Osteoblast (primary cell): ENCODE results near the gene DSCAML1. TPM values are rescaled to one million over a fixed set of nuclear protein-coding genes. Genes with fewer than 3 reads are reported as not detected.

Experiments
- DNase-seq: peaks from one replicate; pipeline ENCODE4 v3.0.0; 2011; ENCODE audit warnings: low spot score, mixed read lengths; ENCODE audit not compliant: insufficient read length; ENCODE audit errors: missing footprints
- H2AFZ ChIP-seq: 2 replicates; pipeline ENCODE4 v1.6.0; 2011; ENCODE audit warnings: mild to moderate bottlenecking, low read length
- H3K27ac ChIP-seq: 2 replicates; pipeline ENCODE4 v1.5.1; 2011; ENCODE audit warnings: mild to moderate bottlenecking, low read depth, low read length, moderate library complexity
- H3K27me3 ChIP-seq: 2 replicates; pipeline ENCODE4 v1.6.0; 2012; ENCODE audit warnings: mild to moderate bottlenecking, control low read depth, inconsistent platforms, low read length, moderate library complexity; ENCODE audit not compliant: insufficient read depth
- H3K36me3 ChIP-seq: 2 replicates; pipeline ENCODE4 v1.5.1; 2011; ENCODE audit warnings: mild to moderate bottlenecking, low read length, control low read depth, moderate library complexity; ENCODE audit not compliant: insufficient read depth
- H3K4me1 ChIP-seq: 2 replicates; pipeline ENCODE4 v1.5.1; 2011; ENCODE audit warnings: mild to moderate bottlenecking, low read length, control low read depth, moderate library complexity; ENCODE audit not compliant: insufficient read depth
- H3K4me2 ChIP-seq: 2 replicates; pipeline ENCODE4 v1.6.0; 2011; ENCODE audit warnings: mild to moderate bottlenecking, low read length; ENCODE audit not compliant: insufficient read depth
- H3K4me3 ChIP-seq: fragments of 200-600 bp; sonication (generic); 3 replicates; pipeline ENCODE4 v1.5.1; 2012; ENCODE audit warnings: mild to moderate bottlenecking, low read length, inconsistent platforms; ENCODE audit not compliant: insufficient read depth
- H3K79me2 ChIP-seq: 2 replicates; pipeline ENCODE4 v1.6.0; 2012; ENCODE audit warnings: mild to moderate bottlenecking, low read length, control low read depth, inconsistent platforms; ENCODE audit not compliant: insufficient read depth
- H3K9me3 ChIP-seq: 2 replicates; pipeline ENCODE4 v1.5.1; 2011; ENCODE audit warnings: low read depth, low read length, control low read depth
- H4K20me1 ChIP-seq: 2 replicates; pipeline ENCODE4 v1.6.0; 2012; ENCODE audit warnings: mild to moderate bottlenecking, low read length, control low read depth; ENCODE audit not compliant: insufficient read depth
- CTCF ChIP-seq: IDR thresholded peaks from 2 replicates; pipeline ENCODE4 v1.5.1; 2011; ENCODE audit warnings: mild to moderate bottlenecking, low read depth, low read length, moderate library complexity; ENCODE audit errors: extremely low read depth
- total RNA-seq: library from RNA; depleted of rRNA; stranded (reverse); fragments of >200 nt; gene quantifications from 2 replicates; pipeline ENCODE4 v1.2.3, GENCODE V29; 2012

Gene DSCAML1
- total RNA-seq, 1 donor: not detected

GRCh38 chr11:117829369-117829725, 32.3 kb upstream of the DSCAML1 start:
- no peaks in the 10 kb centered on the region for H4K20me1 ChIP-seq
- H2AFZ ChIP-seq: no peak overlapping the region
- no peaks in the 10 kb centered on the region for H3K9me3 ChIP-seq
- no peaks in the 10 kb centered on the region for H3K36me3 ChIP-seq
- DNase-seq: no peak
- peaks cover 17% of the 10 kb centered on the region for H3K27me3 ChIP-seq
- H3K4me3 ChIP-seq: no peak overlapping the region
- TF ChIP-seq CTCF: no peak
- no peaks in the 10 kb centered on the region for H3K4me1 ChIP-seq
- no peak overlapping the region for H3K27ac ChIP-seq
- H3K79me2 ChIP-seq: no peaks in the 10 kb centered on the region
- no peak overlapping the region for H3K4me2 ChIP-seq

GRCh38 chr11:117828611-117829368, 31.8 kb upstream of the DSCAML1 start:
- Histone ChIP-seq H3K4me1 (no peaks in the 10 kb centered on the region), H3K4me2 (no peak overlapping the region), H3K27ac (no peak overlapping the region), H3K36me3 (no peaks in the 10 kb centered on the region), H3K27me3 (peaks cover 15% of the 10 kb centered on the region), H4K20me1 (no peaks in the 10 kb centered on the region), H3K79me2 (no peaks in the 10 kb centered on the region), H3K4me3 (no peak overlapping the region), H2AFZ (no peak overlapping the region), H3K9me3 (no peaks in the 10 kb centered on the region)
- DNase-seq: peak; percentile 91
- TF ChIP-seq CTCF: no peak

- Histone ChIP-seq H3K4me3 (no peak overlapping the region), H3K4me1 (no peaks in the 10 kb centered on the region), H3K36me3 (no peaks in the 10 kb centered on the region), H4K20me1 (no peaks in the 10 kb centered on the region), H3K9me3 (no peaks in the 10 kb centered on the region), H2AFZ (no peak overlapping the region), H3K79me2 (no peaks in the 10 kb centered on the region), H3K4me2 (no peak overlapping the region), H3K27ac (no peak overlapping the region), H3K27me3 (peaks cover 17% of the 10 kb centered on the region)
- peak; percentile 52 for DNase-seq
- TF ChIP-seq CTCF: no peak
These were observed 30.8 kb upstream of the DSCAML1 start for GRCh38 chr11:117827521-117828511.

- Histone ChIP-seq H3K4me3 (no peak overlapping the region), H3K27ac (no peak overlapping the region), H2AFZ (no peak overlapping the region), H3K79me2 (no peaks in the 10 kb centered on the region), H3K9me3 (no peaks in the 10 kb centered on the region), H3K27me3 (peaks cover 19% of the 10 kb centered on the region), H3K36me3 (no peaks in the 10 kb centered on the region), H3K4me1 (no peaks in the 10 kb centered on the region), H4K20me1 (no peaks in the 10 kb centered on the region), H3K4me2 (no peak overlapping the region)
- TF ChIP-seq CTCF: no peak
- DNase-seq: peak; percentile 43
These were observed 29.8 kb upstream of the DSCAML1 start for GRCh38 chr11:117826832-117827231.
